Measurements from ENCODE around the gene GTPBP8.
"Not testable (repeated sequence)": the region's sequence is repeated elsewhere in the genome, so short reads cannot be mapped to it uniquely, and the experiment has no call there.

GTPBP8 gene

GRCh38 chr3:113002037-113002436, 11.3 kb downstream of the GTPBP8 start:
- DNase-seq: no peak

GRCh38 chr3:113002679-113003078, 11.9 kb downstream of the GTPBP8 start:
- DNase-seq: no peak

- no peak for DNase-seq
Observed at GRCh38 chr3:113005611-113006010, 14.8 kb downstream of the GTPBP8 start.

- no peak for DNase-seq
Observed at GRCh38 chr3:113006359-113007056, 15.7 kb downstream of the GTPBP8 start.

- no peak for DNase-seq
Observed at GRCh38 chr3:113008117-113008516, 17.3 kb downstream of the GTPBP8 start.

- DNase-seq: no peak
Observed at GRCh38 chr3:113013593-113013992, 22.8 kb downstream of the GTPBP8 start.

GRCh38 chr3:113018536-113019181, 27.9 kb downstream of the GTPBP8 start:
- peak in 1 of 2 donors; percentile 19 for DNase-seq

GRCh38 chr3:113019182-113020137, 28.7 kb downstream of the GTPBP8 start:
- peak; percentile 84 to 90 for DNase-seq

- no peak for DNase-seq
Observed at GRCh38 chr3:113021471-113021870, 30.7 kb downstream of the GTPBP8 start.

GRCh38 chr3:113034011-113034410, 43.2 kb downstream of the GTPBP8 start:
- no peak for DNase-seq

- DNase-seq: peak; percentile 24 to 77
Observed at GRCh38 chr3:113035387-113035982, 44.7 kb downstream of the GTPBP8 start.

- no peak for DNase-seq
Observed at GRCh38 chr3:113038328-113038727, 47.5 kb downstream of the GTPBP8 start.

- DNase-seq: no peak
Observed at GRCh38 chr3:113039546-113039945, 48.8 kb downstream of the GTPBP8 start.

GRCh38 chr3:113040231-113040630, 49.4 kb downstream of the GTPBP8 start:
- no peak for DNase-seq

- no peak for DNase-seq
Observed at GRCh38 chr3:113043686-113044085, 52.9 kb downstream of the GTPBP8 start.

GRCh38 chr3:113046186-113046965, 55.6 kb downstream of the GTPBP8 start:
- not testable (repeated sequence) for DNase-seq

- peak; percentile 80 to 100 for DNase-seq
Observed at GRCh38 chr3:113051302-113051711, 60.5 kb downstream of the GTPBP8 start.

Data from inflammatory macrophage treated with lipopolysaccharide for 1 hour (primary cell).